ENCODE results near the gene IGFALS.

Gene IGFALS

GRCh38 chr16:1821861-1822611 is 28.5 kb upstream of the IGFALS start:
- no peak for DNase-seq (ENCODE audit: low spot score)
- no peak for TF ChIP-seq CTCF (IDR thresholded peaks at IDR 0.05; ENCODE audit: extremely low read depth, missing control alignments)

- no peak for DNase-seq (ENCODE audit: low spot score)
- TF ChIP-seq CTCF (IDR thresholded peaks at IDR 0.05; ENCODE audit: extremely low read depth, missing control alignments): no peak
These were observed 27.4 kb upstream of the IGFALS start for GRCh38 chr16:1820946-1821290.

DNA sequence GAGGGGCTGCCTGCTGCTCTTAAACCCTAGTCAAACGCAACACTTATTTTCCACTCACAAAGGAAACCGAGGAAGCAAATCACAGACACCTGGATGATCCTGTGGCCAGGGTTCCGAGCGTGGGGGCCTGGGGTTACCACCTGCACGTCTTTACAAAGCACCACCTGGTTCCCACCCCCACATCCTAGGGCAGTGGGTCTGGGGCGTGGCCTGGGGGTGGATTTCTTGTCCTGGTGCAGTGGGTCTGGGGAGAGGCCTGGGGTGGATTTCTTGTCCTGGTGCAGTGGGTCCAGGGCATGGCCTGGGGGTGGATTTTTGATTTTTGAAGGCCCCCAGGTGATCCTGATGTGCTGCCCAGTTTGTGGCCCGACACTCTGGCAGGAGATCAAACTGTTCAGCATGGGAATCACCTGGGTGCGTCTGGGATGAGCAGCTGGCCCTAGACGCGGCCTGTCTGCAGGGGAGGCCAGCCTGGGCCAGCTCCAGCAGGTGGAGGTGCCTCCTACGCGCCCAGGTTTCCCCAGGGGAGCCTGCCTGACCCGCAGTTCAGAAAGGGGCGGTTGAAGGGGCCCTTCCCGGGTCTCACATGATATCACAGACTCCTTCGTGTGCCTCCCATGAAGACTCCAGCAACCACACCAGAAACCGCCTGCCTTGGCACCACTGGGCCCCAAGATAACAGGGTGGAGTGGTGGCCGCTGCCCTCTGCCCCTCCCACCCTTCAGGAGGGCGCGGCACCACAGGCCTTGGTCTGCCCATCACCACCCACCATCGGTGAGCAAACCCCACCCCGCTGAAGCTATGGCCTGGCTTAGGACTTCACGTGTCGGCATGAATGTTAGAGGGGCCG is 26.8 kb upstream of the IGFALS start:
- TF ChIP-seq CTCF (IDR thresholded peaks at IDR 0.05; ENCODE audit: extremely low read depth, missing control alignments): no peak
- no peak for DNase-seq (ENCODE audit: low spot score)

- DNase-seq (ENCODE audit: low spot score): no peak
- TF ChIP-seq CTCF (IDR thresholded peaks at IDR 0.05; ENCODE audit: extremely low read depth, missing control alignments): no peak
These were observed 26.1 kb upstream of the IGFALS start for GRCh38 chr16:1819611-1820010.

DNA sequence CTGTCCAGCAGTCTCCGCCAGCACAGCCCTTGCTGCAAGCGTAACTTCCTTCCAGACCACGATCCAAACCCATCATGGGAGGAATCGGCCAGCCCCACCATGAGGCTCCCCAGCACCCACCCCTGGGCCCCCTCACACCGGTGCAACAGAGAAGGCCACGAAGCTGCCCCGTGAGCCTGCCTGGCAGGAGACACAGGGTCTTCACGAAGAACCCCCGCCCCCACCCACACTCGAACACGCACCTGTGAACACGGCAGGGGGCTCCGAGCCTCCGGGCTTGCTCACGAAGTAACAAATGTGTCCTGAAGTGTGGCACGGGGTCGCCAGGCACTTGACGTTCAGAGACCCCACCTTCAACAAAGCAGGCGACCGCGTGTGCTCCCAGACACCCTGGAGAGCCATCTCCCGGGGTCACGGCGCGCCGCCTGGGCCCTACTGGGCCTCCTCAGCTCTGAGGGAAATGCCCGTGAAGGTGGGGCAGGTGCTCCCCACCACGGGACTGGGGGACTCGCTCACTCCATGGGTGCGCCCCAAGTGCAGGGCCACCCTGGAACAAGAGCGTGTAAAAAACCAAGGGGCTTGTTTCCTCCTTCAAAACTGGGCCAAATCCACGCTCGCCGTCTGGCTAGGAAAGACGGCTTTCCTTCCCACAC is 25.5 kb upstream of the IGFALS start:
- no peak for DNase-seq (ENCODE audit: low spot score)
- no peak for TF ChIP-seq CTCF (IDR thresholded peaks at IDR 0.05; ENCODE audit: extremely low read depth, missing control alignments)

- no peak for DNase-seq (ENCODE audit: low spot score)
- TF ChIP-seq CTCF (IDR thresholded peaks at IDR 0.05; ENCODE audit: extremely low read depth, missing control alignments): no peak
These were observed 24.8 kb upstream of the IGFALS start for GRCh38 chr16:1818204-1818872.
